ENCODE measurements around the gene CGAS.
A peak's percentile ranks its signal among the peaks of the same experiment; 100 is the strongest.
"Not testable (repeated sequence)": the region's sequence is repeated elsewhere in the genome, so short reads cannot be mapped to it uniquely, and the experiment has no call there.

Gene CGAS

GRCh38 chr6:73391675-73392074 lies 60.4 kb downstream of the CGAS start:
- DNase-seq (ENCODE audit: low spot score): no peak
- no peak overlapping the region for H3K27ac ChIP-seq
- CTCF ChIA-PET: interaction anchor here (0.6 kb wide), 2 partner anchors 59 to 1174 kb away, joined by 3 read pairs; no protein-coding TSS in a partner anchor
- POLR2A ChIA-PET (ENCODE audit: low non-redundant PET): no interaction called here
- TF ChIP-seq, protein P1, sequence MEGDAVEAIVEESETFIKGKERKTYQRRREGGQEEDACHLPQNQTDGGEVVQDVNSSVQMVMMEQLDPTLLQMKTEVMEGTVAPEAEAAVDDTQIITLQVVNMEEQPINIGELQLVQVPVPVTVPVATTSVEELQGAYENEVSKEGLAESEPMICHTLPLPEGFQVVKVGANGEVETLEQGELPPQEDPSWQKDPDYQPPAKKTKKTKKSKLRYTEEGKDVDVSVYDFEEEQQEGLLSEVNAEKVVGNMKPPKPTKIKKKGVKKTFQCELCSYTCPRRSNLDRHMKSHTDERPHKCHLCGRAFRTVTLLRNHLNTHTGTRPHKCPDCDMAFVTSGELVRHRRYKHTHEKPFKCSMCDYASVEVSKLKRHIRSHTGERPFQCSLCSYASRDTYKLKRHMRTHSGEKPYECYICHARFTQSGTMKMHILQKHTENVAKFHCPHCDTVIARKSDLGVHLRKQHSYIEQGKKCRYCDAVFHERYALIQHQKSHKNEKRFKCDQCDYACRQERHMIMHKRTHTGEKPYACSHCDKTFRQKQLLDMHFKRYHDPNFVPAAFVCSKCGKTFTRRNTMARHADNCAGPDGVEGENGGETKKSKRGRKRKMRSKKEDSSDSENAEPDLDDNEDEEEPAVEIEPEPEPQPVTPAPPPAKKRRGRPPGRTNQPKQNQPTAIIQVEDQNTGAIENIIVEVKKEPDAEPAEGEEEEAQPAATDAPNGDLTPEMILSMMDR (conservative IDR thresholded peaks at IDR 0.05; ENCODE audit: low read depth): no peak

- H3K27ac ChIP-seq: peak overlapping the region; percentile 54
- ChIA-PET CTCF (interaction anchor here (0.7 kb wide), 1 partner anchor 62 kb away, joined by 3 read pairs; no protein-coding TSS in a partner anchor), POLR2A (ENCODE audit: low non-redundant PET) (no interaction called here)
- DNase-seq (ENCODE audit: low spot score): no peak
- TF ChIP-seq, protein P1 (conservative IDR thresholded peaks at IDR 0.05; ENCODE audit: low read depth): no peak
Observed at GRCh38 chr6:73389854-73390253, 62.2 kb downstream of the CGAS start.

GRCh38 chr6:73388800-73389512 lies 63.1 kb downstream of the CGAS start:
- H3K27ac ChIP-seq: peak overlapping the region; percentile 96
- ChIA-PET CTCF (interaction anchor here (1.2 to 1.6 kb wide), 4 partner anchors 10 to 125 kb away, joined by 3 to 9 read pairs (median 5); no protein-coding TSS in a partner anchor), POLR2A (ENCODE audit: low non-redundant PET) (no interaction called here)
- DNase-seq (ENCODE audit: low spot score): peak; percentile 78
- TF ChIP-seq, protein P1 (conservative IDR thresholded peaks at IDR 0.05; ENCODE audit: low read depth): peak; percentile 84

DNA sequence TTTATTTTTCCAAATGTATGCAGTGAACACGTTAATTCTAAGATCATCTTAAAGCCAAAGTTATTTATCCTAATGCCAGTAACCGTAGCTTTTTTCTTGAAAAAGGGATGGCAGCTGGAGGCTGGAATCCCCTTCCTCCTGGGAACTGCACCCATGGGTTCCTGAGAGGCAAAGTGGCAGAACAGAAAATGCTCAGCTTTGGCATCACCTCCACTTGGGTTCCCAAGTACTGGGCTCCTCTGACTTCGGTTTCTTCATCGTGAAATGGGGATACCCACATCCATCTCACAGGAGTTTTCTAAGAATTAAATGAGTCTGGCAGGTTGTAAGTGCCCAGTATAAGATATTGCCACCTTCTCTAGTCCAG lies 63.7 kb downstream of the CGAS start:
- DNase-seq (ENCODE audit: low spot score): peak; percentile 8
- H3K27ac ChIP-seq: peak overlapping the region; percentile 96
- POLR2A ChIA-PET (ENCODE audit: low non-redundant PET): no interaction called here

DNA sequence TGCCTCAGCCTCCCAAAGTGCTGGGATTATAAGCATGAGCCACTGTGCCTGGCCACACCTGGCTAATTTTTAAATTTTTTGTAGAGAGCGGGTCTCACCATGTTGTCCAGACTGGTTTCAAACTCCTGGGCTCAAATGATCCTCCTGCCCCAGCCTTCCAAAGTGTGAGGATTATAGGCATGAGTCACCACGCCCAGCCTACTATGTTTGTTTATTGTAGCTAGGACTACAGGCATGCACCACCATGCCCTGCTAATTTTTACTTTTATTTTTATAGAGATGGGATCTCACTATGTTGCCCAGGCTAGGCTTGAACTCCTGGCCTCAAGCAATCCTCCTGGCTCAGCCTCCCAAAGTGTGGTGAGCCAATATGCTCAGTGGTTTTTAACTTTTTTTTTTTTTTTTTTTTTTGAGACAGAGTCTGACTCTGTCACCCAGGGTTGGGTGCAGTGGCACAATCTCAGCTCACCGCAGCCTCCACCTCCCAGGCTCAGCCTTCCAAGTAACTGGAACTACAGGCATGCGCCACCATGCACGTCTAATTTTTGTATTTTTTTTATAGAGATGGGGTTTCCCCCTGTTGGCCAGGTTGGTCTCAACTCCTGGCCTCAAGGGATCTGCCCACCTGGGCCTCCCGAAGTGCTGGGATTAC lies 69.5 kb downstream of the CGAS start:
- TF ChIP-seq, protein P1 (conservative IDR thresholded peaks at IDR 0.05; ENCODE audit: low read depth): no peak
- ChIA-PET POLR2A (ENCODE audit: low non-redundant PET) (no interaction called here), CTCF (no interaction called here)
- H3K27ac ChIP-seq: no peak overlapping the region
- DNase-seq (ENCODE audit: low spot score): no peak

More for the DNA sequence above, 63.7 kb downstream of the CGAS start:
- CTCF ChIA-PET: interaction anchor here (0.6 to 1.6 kb wide), 6 partner anchors 10 to 224 kb away, joined by 3 to 9 read pairs (median 3); no protein-coding TSS in a partner anchor
- TF ChIP-seq, protein P1 (conservative IDR thresholded peaks at IDR 0.05; ENCODE audit: low read depth): no peak

- CTCF ChIA-PET: interaction anchor here (0.6 kb wide), 1 partner anchor 450 kb away, joined by 5 read pairs; no protein-coding TSS in a partner anchor
- POLR2A ChIA-PET (ENCODE audit: low non-redundant PET); H3K27ac ChIP-seq; DNase-seq (ENCODE audit: low spot score): not testable (repeated sequence)
Observed at GRCh38 chr6:73381531-73381930, 70.6 kb downstream of the CGAS start.

GRCh38 chr6:73377225-73377624 lies 74.9 kb downstream of the CGAS start:
- no peak overlapping the region for H3K27ac ChIP-seq
- CTCF ChIA-PET: no interaction called here
- no peak for DNase-seq (ENCODE audit: low spot score)
- POLR2A ChIA-PET (ENCODE audit: low non-redundant PET): no interaction called here
- TF ChIP-seq, protein P1 (conservative IDR thresholded peaks at IDR 0.05; ENCODE audit: low read depth): no peak

Data from RWPE1 (cell line).